Activated CD8-positive, alpha-beta T cell treated with anti-CD3 and anti-CD28 coated beads for 36 hours (primary cell): ENCODE measurements around the gene FAM76B. TPM values are rescaled to one million over a fixed set of nuclear protein-coding genes. Genes with fewer than 3 reads are reported as not detected.
A peak's percentile ranks its signal among the peaks of the same experiment; 100 is the strongest.

Experiments used
- ATAC-seq: fragments of 200-7000 bp; cut with Tn5 transposase; one replicate; pipeline ENCODE4 v1.10.0; 2021; ENCODE audit warnings: mild to moderate bottlenecking, moderate library complexity
- CTCF ChIA-PET: fragments of 350-600 bp; sonication (Branson Sonifier 250); formaldehyde crosslinking; loops from one replicate; lab custom pipeline; 2021; ENCODE audit warnings: antibody characterized with exemption; lab: Charles Lee
- POLR2A ChIA-PET: fragments of 350-600 bp; sonication (Branson Sonifier 250); formaldehyde crosslinking; loops from one replicate; lab custom pipeline; 2021; ENCODE audit warnings: antibody characterized with exemption; lab: Charles Lee
- DNase-seq: peaks from one replicate; pipeline ENCODE4 v3.0.0-alpha.2; 2020
- H3K27ac Mint-ChIP-seq: one replicate; pipeline ENCODE4 v1.8.0; 2021; ENCODE audit warnings: mild to moderate bottlenecking, mixed read lengths
- H3K27me3 Mint-ChIP-seq: one replicate; pipeline ENCODE4 v1.8.0; 2021; ENCODE audit warnings: mixed read lengths
- H3K36me3 Mint-ChIP-seq: one replicate; pipeline ENCODE4 v1.8.0; 2021; ENCODE audit warnings: low read depth, mixed read lengths
- H3K4me1 Mint-ChIP-seq: one replicate; pipeline ENCODE4 v1.8.0; 2021; ENCODE audit warnings: low read depth, mixed read lengths
- H3K4me3 Mint-ChIP-seq: one replicate; pipeline ENCODE4 v1.8.0; 2021; ENCODE audit warnings: mild to moderate bottlenecking, moderate library complexity, mixed read lengths
- H3K9me3 Mint-ChIP-seq: one replicate; pipeline ENCODE4 v1.8.0; 2021; ENCODE audit warnings: mixed read lengths
- CTCF ChIP-seq: fragments of 200-600 bp; IDR thresholded peaks from one replicate; pipeline ENCODE4 v1.8.0; 2022; ENCODE audit warnings: antibody characterized with exemption, mild to moderate bottlenecking
- intact Hi-C: fragments of 100-400 bp; cut with micrococcal nuclease; formaldehyde crosslinking; loops from one replicate; pipeline ENCODE4 v1.10.0; 2022
- total RNA-seq, 2 experiments: library from RNA; stranded (reverse); gene quantifications; one replicate each; pipeline ENCODE4 v1.2.3, GENCODE V29; 2021

Gene FAM76B
- total RNA-seq, result 10 to 100 TPM; 45.3 to 46.0 TPM

- no peak for TF ChIP-seq CTCF
- ATAC-seq, result peak; percentile 81
- H3K4me1 Mint-ChIP-seq, result peaks cover 50% of the 10 kb centered on the region
- POLR2A ChIA-PET, result interaction anchor here (0.7 to 2.4 kb wide), 17 partner anchors 14 to 814 kb away, joined by 3 to 10 read pairs (median 4); partner anchors contain the start of genes CCDC82, JRKL and SESN3
- no peaks in the 10 kb centered on the region for H3K9me3 Mint-ChIP-seq
- H3K27me3 Mint-ChIP-seq, result no peaks in the 10 kb centered on the region
- CTCF ChIA-PET, result interaction anchor here (0.7 to 3.5 kb wide), 7 partner anchors 21 to 696 kb away, joined by 3 to 17 read pairs (median 4); partner anchors contain the start of gene MAML2
- H3K36me3 Mint-ChIP-seq, result peaks cover 56% of the 10 kb centered on the region
- intact Hi-C loops, result no loop called here
- peak within 1 kb of the TSS; percentile 100 for H3K27ac Mint-ChIP-seq
- H3K4me3 Mint-ChIP-seq, result peak within 1 kb of the TSS; percentile 98
- DNase-seq, result peak; percentile 99
Measured at GRCh38 chr11:95789506-95790122, at the start of gene FAM76B. Gene FAM76B (minus strand): TSS chr11:95789782. CDS start chr11:95789478, 304 bp downstream.

GRCh38 chr11:95835768-95836488 lies 46.3 kb upstream of the FAM76B start:
- CTCF ChIA-PET, result interaction anchor here (0.5 to 5.1 kb wide), 25 partner anchors 8 to 629 kb away, joined by 3 to 34 read pairs (median 4); partner anchors contain the start of genes CCDC82, JRKL and MAML2
- H3K9me3 Mint-ChIP-seq, result no peaks in the 10 kb centered on the region

GRCh38 chr11:95835351-95835750 lies 45.8 kb upstream of the FAM76B start:
- H3K27ac Mint-ChIP-seq, result no peak overlapping the region
- TF ChIP-seq CTCF, result no peak
- ATAC-seq, result no peak
- POLR2A ChIA-PET, result no interaction called here
- no peaks in the 10 kb centered on the region for H3K9me3 Mint-ChIP-seq
- H3K27me3 Mint-ChIP-seq, result no peaks in the 10 kb centered on the region
- peaks cover 42% of the 10 kb centered on the region for H3K36me3 Mint-ChIP-seq
- intact Hi-C loops, result loop anchor here (5.0 to 10.0 kb wide), 2 partner anchors 559 to 587 kb away; partner anchors contain the start of gene JRKL
- no peak overlapping the region for H3K4me3 Mint-ChIP-seq
- H3K4me1 Mint-ChIP-seq, result peaks cover 7% of the 10 kb centered on the region
- DNase-seq, result no peak
- CTCF ChIA-PET, result interaction anchor here (0.5 to 5.1 kb wide), 21 partner anchors 8 to 629 kb away, joined by 3 to 34 read pairs (median 4); partner anchors contain the start of genes CCDC82, JRKL and MAML2

More at GRCh38 chr11:95835768-95836488, 46.3 kb upstream of the FAM76B start:
- no peak overlapping the region for H3K4me3 Mint-ChIP-seq
- peak; percentile 85 for TF ChIP-seq CTCF
- peak; percentile 93 for ATAC-seq
- H3K4me1 Mint-ChIP-seq, result peaks cover 6% of the 10 kb centered on the region
- peaks cover 39% of the 10 kb centered on the region for H3K36me3 Mint-ChIP-seq
- no peak overlapping the region for H3K27ac Mint-ChIP-seq
- intact Hi-C loops, result loop anchor here (5.0 to 10.0 kb wide), 2 partner anchors 559 to 586 kb away; partner anchors contain the start of gene JRKL
- POLR2A ChIA-PET, result no interaction called here
- no peaks in the 10 kb centered on the region for H3K27me3 Mint-ChIP-seq
- peak; percentile 60 for DNase-seq

- CTCF ChIA-PET, result interaction anchor here (0.8 to 5.1 kb wide), 5 partner anchors 12 to 567 kb away, joined by 3 to 34 read pairs (median 3); no protein-coding TSS in a partner anchor
- no peak for TF ChIP-seq CTCF
- no peak for DNase-seq
- Mint-ChIP-seq H3K36me3 (peaks cover 44% of the 10 kb centered on the region), H3K27ac (no peak overlapping the region), H3K27me3 (no peaks in the 10 kb centered on the region), H3K4me3 (no peak overlapping the region), H3K4me1 (peaks cover 11% of the 10 kb centered on the region), H3K9me3 (no peaks in the 10 kb centered on the region)
- POLR2A ChIA-PET, result no interaction called here
- ATAC-seq, result no peak
- intact Hi-C loops, result loop anchor here (10.0 kb wide), 1 partner anchor 561 kb away; the partner anchor contains the start of gene JRKL
Measured at GRCh38 chr11:95833378-95833777, 43.8 kb upstream of the FAM76B start.
